H9 (cell line): ENCODE results near the gene KRTAP26-1. TPM values are rescaled to one million over a fixed set of nuclear protein-coding genes. Genes with fewer than 3 reads are reported as not detected.

Experiments
- DNase-seq: peaks from one replicate; pipeline ENCODE4 v3.0.0-alpha.2; 2017
- H2AFZ ChIP-seq: one replicate; pipeline ENCODE4 v1.6.1; 2013; ENCODE audit warnings: mild to moderate bottlenecking, low read length, control low read depth, moderate library complexity
- H2AK5ac ChIP-seq: 2 replicates; pipeline ENCODE4 v1.6.1; 2013; ENCODE audit warnings: low read length, control low read depth, mixed read lengths; ENCODE audit not compliant: insufficient read length
- H2BK120ac ChIP-seq: one replicate; pipeline ENCODE4 v1.6.1; 2013; ENCODE audit warnings: low read depth, mild to moderate bottlenecking, low read length, control low read depth, inconsistent platforms; ENCODE audit not compliant: poor library complexity, severe bottlenecking
- H2BK12ac ChIP-seq: 2 replicates; pipeline ENCODE4 v1.6.1; 2013; ENCODE audit warnings: low read length, control low read depth, mixed read lengths, low read depth; ENCODE audit not compliant: insufficient read length
- H2BK15ac ChIP-seq: 2 replicates; pipeline ENCODE4 v1.6.1; 2013; ENCODE audit warnings: low read depth, low read length, control low read depth
- H2BK20ac ChIP-seq: one replicate; pipeline ENCODE4 v1.6.1; 2013; ENCODE audit warnings: low read depth, mild to moderate bottlenecking, low read length, control low read depth, inconsistent platforms; ENCODE audit not compliant: poor library complexity, severe bottlenecking
- H2BK5ac ChIP-seq: 2 replicates; pipeline ENCODE4 v1.6.1; 2013; ENCODE audit warnings: low read length, control low read depth, mixed read lengths; ENCODE audit not compliant: insufficient read length
- H3K14ac ChIP-seq: 2 replicates; pipeline ENCODE4 v1.6.1; 2013; ENCODE audit warnings: low read length, control low read depth; ENCODE audit not compliant: insufficient read depth
- H3K18ac ChIP-seq: 2 replicates; pipeline ENCODE4 v1.6.1; 2013; ENCODE audit warnings: low read depth, mild to moderate bottlenecking, mixed read lengths, low read length, control low read depth; ENCODE audit not compliant: insufficient read length
- H3K23ac ChIP-seq: 2 replicates; pipeline ENCODE4 v1.6.1; 2013; ENCODE audit warnings: low read length, control low read depth, mixed read lengths, low read depth; ENCODE audit not compliant: insufficient read length
- H3K23me2 ChIP-seq: 2 replicates; pipeline ENCODE4 v1.6.1; 2013; ENCODE audit warnings: low read depth, mild to moderate bottlenecking, mixed read lengths, low read length, control low read depth; ENCODE audit not compliant: insufficient read length, poor library complexity, severe bottlenecking
- H3K27ac ChIP-seq: 2 replicates; pipeline ENCODE4 v1.5.1; 2013; ENCODE audit warnings: low read length, control low read depth, mixed read lengths, low read depth; ENCODE audit not compliant: insufficient read length
- H3K27me3 ChIP-seq: 2 replicates; pipeline ENCODE4 v1.6.1; 2013; ENCODE audit warnings: low read length, control low read depth, inconsistent platforms; ENCODE audit not compliant: insufficient read depth
- H3K4ac ChIP-seq: 2 replicates; pipeline ENCODE4 v1.6.1; 2013; ENCODE audit warnings: low read depth, mild to moderate bottlenecking, control low read depth, inconsistent platforms, low read length, moderate library complexity
- H3K4me1 ChIP-seq: 2 replicates; pipeline ENCODE4 v1.6.1; 2013; ENCODE audit warnings: low read length, control low read depth, inconsistent platforms; ENCODE audit not compliant: insufficient read depth
- H3K4me2 ChIP-seq: 2 replicates; pipeline ENCODE4 v1.6.1; 2013; ENCODE audit warnings: low read length, control low read depth, mixed read lengths; ENCODE audit not compliant: insufficient read length, insufficient read depth
- H3K56ac ChIP-seq: 2 replicates; pipeline ENCODE4 v1.6.1; 2013; ENCODE audit warnings: low read depth, mild to moderate bottlenecking, mixed read lengths, low read length, control low read depth; ENCODE audit not compliant: insufficient read length
- H3K79me1 ChIP-seq: 2 replicates; pipeline ENCODE4 v1.6.1; 2013; ENCODE audit warnings: low read depth, mild to moderate bottlenecking, moderate library complexity, low read length, control low read depth, inconsistent platforms; ENCODE audit not compliant: insufficient read depth, poor library complexity, severe bottlenecking
- H3K79me2 ChIP-seq: 2 replicates; pipeline ENCODE4 v1.6.1; 2013; ENCODE audit warnings: low read length, control low read depth, inconsistent platforms; ENCODE audit not compliant: insufficient read depth
- H3K9ac ChIP-seq: 2 replicates; pipeline ENCODE4 v1.6.1; 2013; ENCODE audit warnings: low read length, control low read depth, mixed read lengths; ENCODE audit not compliant: insufficient read length; ENCODE audit errors: extremely low read depth
- H3K9me3 ChIP-seq: one replicate; pipeline ENCODE4 v1.6.1; 2013; ENCODE audit warnings: low read depth, low read length, inconsistent platforms; ENCODE audit not compliant: control insufficient read depth
- H3T11ph ChIP-seq: one replicate; pipeline ENCODE4 v1.6.1; 2013; ENCODE audit warnings: mild to moderate bottlenecking, low read length, control low read depth, inconsistent platforms
- H4K20me1 ChIP-seq: one replicate; pipeline ENCODE4 v1.6.1; 2013; ENCODE audit not compliant: control insufficient read depth, insufficient read length, insufficient read depth
- H4K5ac ChIP-seq: 2 replicates; pipeline ENCODE4 v1.6.1; 2013; ENCODE audit warnings: low read depth, mild to moderate bottlenecking, mixed read lengths, low read length, control low read depth; ENCODE audit not compliant: insufficient read length
- H4K8ac ChIP-seq: replicated peaks from 2 replicates; pipeline ENCODE4 v1.6.1; 2013; ENCODE audit warnings: low read length, control low read depth, mixed read lengths, low read depth; ENCODE audit not compliant: insufficient read length
- H4K91ac ChIP-seq: 2 replicates; pipeline ENCODE4 v1.6.1; 2013; ENCODE audit warnings: low read depth, mild to moderate bottlenecking, moderate library complexity, mixed read lengths, low read length, control low read depth; ENCODE audit not compliant: insufficient read length
- H3K27ac Mint-ChIP-seq, 3 experiments: 2 replicates in 2 of 3; 3 replicates in 1 of 3; pipeline ENCODE4 v1.8.0; 2020 to 2021; ENCODE audit warnings: mixed read lengths in 3 of 3, mild to moderate bottlenecking in 1 of 3, moderate library complexity in 1 of 3
- H3K27me3 Mint-ChIP-seq: 2 replicates; pipeline ENCODE4 v1.8.0; 2021; ENCODE audit warnings: low read depth, mild to moderate bottlenecking, moderate library complexity, mixed read lengths
- H3K36me3 Mint-ChIP-seq, 3 experiments: 2 replicates in 2 of 3; 3 replicates in 1 of 3; pipeline ENCODE4 v1.8.0; 2020 to 2021; ENCODE audit warnings: low read depth in 3 of 3, mixed read lengths in 3 of 3; ENCODE audit not compliant: insufficient read depth in 1 of 3
- H3K4me1 Mint-ChIP-seq, 2 experiments: 2 replicates each; pipeline ENCODE4 v1.8.0; 2020; ENCODE audit warnings: mixed read lengths in 2 of 2
- H3K4me3 Mint-ChIP-seq, 2 experiments: 2 replicates in 1 of 2; 3 replicates in 1 of 2; pipeline ENCODE4 v1.8.0; 2020 to 2021; ENCODE audit warnings: mild to moderate bottlenecking in 2 of 2, mixed read lengths in 2 of 2, moderate library complexity in 1 of 2
- H3K9me3 Mint-ChIP-seq, 2 experiments: 2 replicates in 1 of 2; 3 replicates in 1 of 2; pipeline ENCODE4 v1.8.0; 2020; ENCODE audit warnings: mild to moderate bottlenecking in 2 of 2, mixed read lengths in 2 of 2, moderate library complexity in 1 of 2
- WGBS: extraction: QIAGEN DNeasy Blood & Tissue Kit; methylation state at CpG from one replicate; pipeline ENCODE4 v1.1.7; 2013; ENCODE audit warnings: missing lambda C conversion rate, low lambda C conversion rate, mixed read lengths; ENCODE audit not compliant: insufficient read length; ENCODE audit errors: extremely low coverage; 5-methylcytosine and 5-hydroxymethylcytosine counted together
- total RNA-seq: library from RNA; stranded (reverse); gene quantifications from 2 replicates; pipeline ENCODE4 v1.2.1, GENCODE V29; 2021
- TF ChIP-seq, protein P1 (sequence below): fragments of 200-600 bp; sonication (generic); conservative IDR thresholded peaks from 3 replicates; pipeline ENCODE4 v1.8.0; 2021; ENCODE audit warnings: antibody characterized with exemption, mild to moderate bottlenecking

KRTAP26-1 gene
- total RNA-seq, 1 experiment from 2014 or later, result not detected

DNA sequence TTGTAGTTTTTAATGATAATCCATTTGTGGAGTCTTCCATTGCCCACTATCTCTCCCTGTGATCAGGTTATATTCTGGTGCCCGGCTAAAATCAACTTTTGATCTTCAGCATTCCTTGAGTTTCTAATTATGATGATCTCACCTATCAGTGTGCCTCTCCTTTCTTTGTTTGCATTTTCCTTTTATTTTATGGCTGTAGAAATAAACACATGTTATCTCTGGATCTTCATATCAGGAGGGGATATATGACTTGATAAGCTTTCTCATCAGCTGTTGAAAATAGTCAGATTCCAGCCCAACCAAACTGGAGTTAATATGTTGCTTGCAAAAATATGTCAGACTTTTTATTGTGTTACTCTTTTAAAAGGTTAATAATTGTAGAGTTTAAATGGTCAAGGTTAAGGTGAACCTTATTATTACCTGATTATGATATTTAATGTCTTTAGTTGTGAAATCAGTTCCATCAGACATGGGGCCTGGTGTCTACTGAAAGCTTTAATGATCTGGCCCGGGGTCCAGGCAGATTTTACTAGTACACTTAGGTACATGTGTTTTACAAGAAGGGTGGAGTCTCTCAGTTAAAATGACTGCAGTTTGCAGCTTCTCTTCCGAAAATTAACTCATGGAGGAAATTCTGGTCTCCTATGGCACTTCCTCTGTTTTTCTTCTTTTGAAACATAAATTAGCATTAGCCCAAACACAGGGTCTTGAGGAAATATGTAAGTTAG lies 50.1 kb downstream of the KRTAP26-1 start:
- no peaks in the 10 kb centered on the region for H3K23me2 ChIP-seq
- no peaks in the 10 kb centered on the region for H4K20me1 ChIP-seq
- H2AFZ ChIP-seq, result no peak overlapping the region
- no peaks in the 10 kb centered on the region for H3K4me1 ChIP-seq
- no peak overlapping the region for H3K9ac ChIP-seq
- no peak overlapping the region for H3K4ac ChIP-seq
- no peak overlapping the region for H2BK15ac ChIP-seq
- H3K4me3 Mint-ChIP-seq, result no peak overlapping the region
- H4K5ac ChIP-seq, result no peak overlapping the region
- no peak overlapping the region for H2BK20ac ChIP-seq
- H3K18ac ChIP-seq, result no peak overlapping the region
- H3K27ac Mint-ChIP-seq, result no peak overlapping the region
- no peak overlapping the region for H2BK5ac ChIP-seq
- no peaks in the 10 kb centered on the region for H3K27me3 Mint-ChIP-seq
- no peak overlapping the region for H3K4me2 ChIP-seq
- TF ChIP-seq, protein P1, sequence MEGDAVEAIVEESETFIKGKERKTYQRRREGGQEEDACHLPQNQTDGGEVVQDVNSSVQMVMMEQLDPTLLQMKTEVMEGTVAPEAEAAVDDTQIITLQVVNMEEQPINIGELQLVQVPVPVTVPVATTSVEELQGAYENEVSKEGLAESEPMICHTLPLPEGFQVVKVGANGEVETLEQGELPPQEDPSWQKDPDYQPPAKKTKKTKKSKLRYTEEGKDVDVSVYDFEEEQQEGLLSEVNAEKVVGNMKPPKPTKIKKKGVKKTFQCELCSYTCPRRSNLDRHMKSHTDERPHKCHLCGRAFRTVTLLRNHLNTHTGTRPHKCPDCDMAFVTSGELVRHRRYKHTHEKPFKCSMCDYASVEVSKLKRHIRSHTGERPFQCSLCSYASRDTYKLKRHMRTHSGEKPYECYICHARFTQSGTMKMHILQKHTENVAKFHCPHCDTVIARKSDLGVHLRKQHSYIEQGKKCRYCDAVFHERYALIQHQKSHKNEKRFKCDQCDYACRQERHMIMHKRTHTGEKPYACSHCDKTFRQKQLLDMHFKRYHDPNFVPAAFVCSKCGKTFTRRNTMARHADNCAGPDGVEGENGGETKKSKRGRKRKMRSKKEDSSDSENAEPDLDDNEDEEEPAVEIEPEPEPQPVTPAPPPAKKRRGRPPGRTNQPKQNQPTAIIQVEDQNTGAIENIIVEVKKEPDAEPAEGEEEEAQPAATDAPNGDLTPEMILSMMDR, result no peak
- no peak overlapping the region for H3K14ac ChIP-seq
- H2AK5ac ChIP-seq, result no peak overlapping the region
- no peak for DNase-seq
- H4K8ac ChIP-seq, result no peak overlapping the region
- no peak overlapping the region for H3K56ac ChIP-seq
- WGBS, result no CpG with 5 or more reads among the region's 3 CpGs
- peaks cover 0 to 6% of the 10 kb centered on the region in 2 experiments; a peak in 1 of 5 replicates for H3K9me3 Mint-ChIP-seq
- no peak overlapping the region for H2BK12ac ChIP-seq
- H3K27ac ChIP-seq, result no peak overlapping the region
- H2BK120ac ChIP-seq, result no peak overlapping the region
- no peak overlapping the region for H4K91ac ChIP-seq
- no peak overlapping the region for H3T11ph ChIP-seq
- H3K23ac ChIP-seq, result no peak overlapping the region
- H3K79me2 ChIP-seq, result no peaks in the 10 kb centered on the region
- no peaks in the 10 kb centered on the region for H3K79me1 ChIP-seq
- H3K27me3 ChIP-seq, result no peaks in the 10 kb centered on the region
- H3K36me3 Mint-ChIP-seq, result no peaks in the 10 kb centered on the region; a peak in 1 of 7 replicates
- peaks cover 0 to 4% of the 10 kb centered on the region in 2 experiments; a peak in 1 of 4 replicates for H3K4me1 Mint-ChIP-seq
- H3K9me3 ChIP-seq, result no peaks in the 10 kb centered on the region

Other genes starting within 250 kb of the KRTAP26-1 start
- not detected in 2 replicates for gene CLDN17, start 153.5 kb downstream of the KRTAP26-1 start, total RNA-seq
- not detected in 2 replicates for gene CLDN8, start 104.2 kb downstream of the KRTAP26-1 start, total RNA-seq
- not detected in 2 replicates for gene KRTAP24-1, start 37.4 kb downstream of the KRTAP26-1 start, total RNA-seq
- not detected in 2 replicates for gene KRTAP25-1, start 30.8 kb downstream of the KRTAP26-1 start, total RNA-seq
- not detected in 2 replicates for gene KRTAP27-1, start 17.4 kb upstream of the KRTAP26-1 start, total RNA-seq
- gene KRTAP23-1, start 28.3 kb upstream of the KRTAP26-1 start, total RNA-seq, result not detected in 2 replicates
- gene KRTAP13-2, start 52.0 kb upstream of the KRTAP26-1 start, total RNA-seq, result not detected in 2 replicates
- not detected in 2 replicates for gene KRTAP13-1, start 75.7 kb upstream of the KRTAP26-1 start, total RNA-seq
- not detected in 2 replicates for gene KRTAP13-3, start 105.6 kb upstream of the KRTAP26-1 start, total RNA-seq
- gene KRTAP13-4, start 109.9 kb upstream of the KRTAP26-1 start, total RNA-seq, result 0.39 and 0.68 TPM in 2 replicates
- not detected in 2 replicates for gene KRTAP15-1, start 120.0 kb upstream of the KRTAP26-1 start, total RNA-seq
- gene KRTAP19-1, start 160.1 kb upstream of the KRTAP26-1 start, total RNA-seq, result not detected in 2 replicates
- not detected in 2 replicates for gene KRTAP19-2, start 167.1 kb upstream of the KRTAP26-1 start, total RNA-seq
- gene KRTAP19-3, start 171.7 kb upstream of the KRTAP26-1 start, total RNA-seq, result not detected in 2 replicates
- gene KRTAP19-4, start 176.8 kb upstream of the KRTAP26-1 start, total RNA-seq, result not detected in 2 replicates
- not detected in 2 replicates for gene KRTAP19-5, start 181.8 kb upstream of the KRTAP26-1 start, total RNA-seq
- gene KRTAP19-6, start 221.5 kb upstream of the KRTAP26-1 start, total RNA-seq, result not detected in 2 replicates
- gene KRTAP19-7, start 241.0 kb upstream of the KRTAP26-1 start, total RNA-seq, result not detected in 2 replicates